ENCODE measurements around the gene PLXNA4. TPM values are rescaled to one million over a fixed set of nuclear protein-coding genes. Genes with fewer than 3 reads are reported as not detected.

PLXNA4 gene
- total RNA-seq, 1 experiment from 2014 or later = 0.81 TPM

- TF ChIP-seq, protein P1, sequence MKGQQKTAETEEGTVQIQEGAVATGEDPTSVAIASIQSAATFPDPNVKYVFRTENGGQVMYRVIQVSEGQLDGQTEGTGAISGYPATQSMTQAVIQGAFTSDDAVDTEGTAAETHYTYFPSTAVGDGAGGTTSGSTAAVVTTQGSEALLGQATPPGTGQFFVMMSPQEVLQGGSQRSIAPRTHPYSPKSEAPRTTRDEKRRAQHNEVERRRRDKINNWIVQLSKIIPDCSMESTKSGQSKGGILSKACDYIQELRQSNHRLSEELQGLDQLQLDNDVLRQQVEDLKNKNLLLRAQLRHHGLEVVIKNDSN (CRISPR knock-in tag; IDR thresholded peaks at IDR 0.05) = no peak
- TF ChIP-seq IRF1 (CRISPR knock-in tag; IDR thresholded peaks at IDR 0.05) (no peak), CREM (CRISPR knock-in tag; IDR thresholded peaks at IDR 0.05) (no peak), SMAD3 (CRISPR knock-in tag; IDR thresholded peaks at IDR 0.05; ENCODE audit: borderline replicate concordance) (no peak), NR1H2 (CRISPR knock-in tag; IDR thresholded peaks at IDR 0.05) (no peak)
Measured at GRCh38 chr7:132456418-132456817, 119.9 kb downstream of the PLXNA4 start (continued).

GRCh38 chr7:132455378-132455777 lies 120.9 kb downstream of the PLXNA4 start:
- no peaks in the 10 kb centered on the region for H3K9me3 Mint-ChIP-seq
- no peak overlapping the region for H3K27ac Mint-ChIP-seq
- no peak for TF ChIP-seq NR2C2 (CRISPR knock-in tag; IDR thresholded peaks at IDR 0.05)
- TF ChIP-seq, protein P2, sequence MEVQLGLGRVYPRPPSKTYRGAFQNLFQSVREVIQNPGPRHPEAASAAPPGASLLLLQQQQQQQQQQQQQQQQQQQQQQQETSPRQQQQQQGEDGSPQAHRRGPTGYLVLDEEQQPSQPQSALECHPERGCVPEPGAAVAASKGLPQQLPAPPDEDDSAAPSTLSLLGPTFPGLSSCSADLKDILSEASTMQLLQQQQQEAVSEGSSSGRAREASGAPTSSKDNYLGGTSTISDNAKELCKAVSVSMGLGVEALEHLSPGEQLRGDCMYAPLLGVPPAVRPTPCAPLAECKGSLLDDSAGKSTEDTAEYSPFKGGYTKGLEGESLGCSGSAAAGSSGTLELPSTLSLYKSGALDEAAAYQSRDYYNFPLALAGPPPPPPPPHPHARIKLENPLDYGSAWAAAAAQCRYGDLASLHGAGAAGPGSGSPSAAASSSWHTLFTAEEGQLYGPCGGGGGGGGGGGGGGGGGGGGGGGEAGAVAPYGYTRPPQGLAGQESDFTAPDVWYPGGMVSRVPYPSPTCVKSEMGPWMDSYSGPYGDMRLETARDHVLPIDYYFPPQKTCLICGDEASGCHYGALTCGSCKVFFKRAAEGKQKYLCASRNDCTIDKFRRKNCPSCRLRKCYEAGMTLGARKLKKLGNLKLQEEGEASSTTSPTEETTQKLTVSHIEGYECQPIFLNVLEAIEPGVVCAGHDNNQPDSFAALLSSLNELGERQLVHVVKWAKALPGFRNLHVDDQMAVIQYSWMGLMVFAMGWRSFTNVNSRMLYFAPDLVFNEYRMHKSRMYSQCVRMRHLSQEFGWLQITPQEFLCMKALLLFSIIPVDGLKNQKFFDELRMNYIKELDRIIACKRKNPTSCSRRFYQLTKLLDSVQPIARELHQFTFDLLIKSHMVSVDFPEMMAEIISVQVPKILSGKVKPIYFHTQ (CRISPR knock-in tag; IDR thresholded peaks at IDR 0.05) = no peak
- CTCF ChIA-PET = no interaction called here
- POLR2A ChIA-PET = interaction anchor here (0.7 kb wide), 1 partner anchor 234 kb away, joined by 5 read pairs; no protein-coding TSS in a partner anchor
- DNase-seq (ENCODE audit: low spot score) (no peak), ATAC-seq (no peak)
- H3K27me3 Mint-ChIP-seq (ENCODE audit: low read depth) = peaks cover 4% of the 10 kb centered on the region; the same call in 1 of the 2 replicates
- no peak overlapping the region for H3K4me3 Mint-ChIP-seq
- H3K4me1 Mint-ChIP-seq = peaks cover 10% of the 10 kb centered on the region
- no peaks in the 10 kb centered on the region for H3K36me3 Mint-ChIP-seq

GRCh38 chr7:132453826-132454225 lies 122.4 kb downstream of the PLXNA4 start:
- ATAC-seq (no peak), DNase-seq (ENCODE audit: low spot score) (no peak)
- Mint-ChIP-seq H3K4me3 (no peak overlapping the region), H3K9me3 (no peaks in the 10 kb centered on the region), H3K4me1 (peaks cover 9% of the 10 kb centered on the region), H3K27ac (no peak overlapping the region), H3K27me3 (ENCODE audit: low read depth) (peaks cover 4% of the 10 kb centered on the region; the same call in 1 of the 2 replicates), H3K36me3 (no peaks in the 10 kb centered on the region)
- CTCF ChIA-PET = no interaction called here
- TF ChIP-seq TCF7 (CRISPR knock-in tag; IDR thresholded peaks at IDR 0.05; ENCODE audit: low read depth) (no peak), ATF1 (CRISPR knock-in tag; IDR thresholded peaks at IDR 0.05) (no peak)
- POLR2A ChIA-PET = no interaction called here

DNA sequence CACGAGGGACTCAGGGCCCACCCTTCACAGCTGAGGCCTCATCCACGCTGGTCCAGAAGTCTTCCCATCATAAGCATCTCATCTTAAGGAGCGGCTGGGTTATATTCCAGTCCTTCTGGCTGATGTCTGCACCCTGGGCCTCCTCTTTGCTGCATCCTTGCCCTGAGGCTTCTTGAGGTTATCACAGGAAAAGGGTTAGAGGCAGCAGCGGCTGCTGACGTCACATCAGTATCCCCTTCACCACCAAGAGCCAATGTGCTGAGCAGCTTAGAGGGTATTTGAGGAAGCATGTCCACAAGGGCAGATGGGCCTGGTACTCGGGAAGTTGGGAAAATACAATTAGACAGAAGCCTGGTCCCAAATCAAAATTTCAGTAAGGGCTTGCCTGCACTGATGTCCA lies 125.1 kb downstream of the PLXNA4 start:
- POLR2A ChIA-PET = no interaction called here
- no peak overlapping the region for H3K27ac Mint-ChIP-seq
- TF ChIP-seq PRRX2 (CRISPR knock-in tag; IDR thresholded peaks at IDR 0.05) (no peak), PRDM15 (CRISPR knock-in tag; IDR thresholded peaks at IDR 0.05) (no peak), RELA (CRISPR knock-in tag; IDR thresholded peaks at IDR 0.05; ENCODE audit: borderline replicate concordance) (no peak), ZNF138 (CRISPR knock-in tag; conservative IDR thresholded peaks at IDR 0.05) (no peak), CBFB (CRISPR knock-in tag; IDR thresholded peaks at IDR 0.05; ENCODE audit: low read depth) (no peak), TCF7 (CRISPR knock-in tag; IDR thresholded peaks at IDR 0.05; ENCODE audit: low read depth) (no peak)
- TF ChIP-seq, protein P3, sequence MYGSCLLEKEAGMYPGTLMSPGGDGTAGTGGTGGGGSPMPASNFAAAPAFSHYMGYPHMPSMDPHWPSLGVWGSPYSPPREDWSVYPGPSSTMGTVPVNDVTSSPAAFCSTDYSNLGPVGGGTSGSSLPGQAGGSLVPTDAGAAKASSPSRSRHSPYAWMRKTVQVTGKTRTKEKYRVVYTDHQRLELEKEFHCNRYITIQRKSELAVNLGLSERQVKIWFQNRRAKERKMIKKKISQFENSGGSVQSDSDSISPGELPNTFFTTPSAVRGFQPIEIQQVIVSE (CRISPR knock-in tag; IDR thresholded peaks at IDR 0.05; ENCODE audit: borderline replicate concordance) = no peak
- TF ChIP-seq, protein P2 (CRISPR knock-in tag; IDR thresholded peaks at IDR 0.05) = no peak

More for the DNA sequence above, 125.1 kb downstream of the PLXNA4 start:
- Mint-ChIP-seq H3K36me3 (no peaks in the 10 kb centered on the region), H3K4me3 (no peak overlapping the region), H3K27me3 (ENCODE audit: low read depth) (peaks cover 4% of the 10 kb centered on the region; the same call in 1 of the 2 replicates), H3K4me1 (peaks cover 13% of the 10 kb centered on the region), H3K9me3 (peaks cover 3% of the 10 kb centered on the region; the same call in 1 of the 2 replicates)
- DNase-seq (ENCODE audit: low spot score) (no peak), ATAC-seq (no peak)
- CTCF ChIA-PET = no interaction called here

Data from WTC11 (cell line).